KG1 (cell line): Measurements from ENCODE around the gene MACROD2.

Experiments used
- DNase-seq: peaks from one replicate; lab custom pipeline; 2025; lab: John Stamatoyannopoulos, UW

Gene MACROD2

GRCh38 chr20:15675061-15675514 lies 1679.8 kb downstream of the MACROD2 start:
- no peak for DNase-seq

GRCh38 chr20:15675813-15676484 lies 1680.6 kb downstream of the MACROD2 start:
- DNase-seq, result no peak

GRCh38 chr20:15676815-15677214 lies 1681.5 kb downstream of the MACROD2 start:
- no peak for DNase-seq

GRCh38 chr20:15682690-15683089 lies 1687.4 kb downstream of the MACROD2 start:
- DNase-seq, result no peak

- no peak for DNase-seq
These were observed 1697.3 kb downstream of the MACROD2 start for GRCh38 chr20:15692570-15692969.

- no peak for DNase-seq
These were observed 1704.3 kb downstream of the MACROD2 start for GRCh38 chr20:15699431-15700146.

GRCh38 chr20:15700147-15700765 lies 1704.9 kb downstream of the MACROD2 start:
- no peak for DNase-seq

GRCh38 chr20:15702161-15702560 lies 1706.8 kb downstream of the MACROD2 start:
- no peak for DNase-seq

GRCh38 chr20:15703171-15703911 lies 1708.0 kb downstream of the MACROD2 start:
- no peak for DNase-seq

- no peak for DNase-seq
These were observed 1710.7 kb downstream of the MACROD2 start for GRCh38 chr20:15705975-15706374.

GRCh38 chr20:15706719-15707118 lies 1711.4 kb downstream of the MACROD2 start:
- DNase-seq, result no peak

- DNase-seq, result peak; percentile 28
These were observed 1713.8 kb downstream of the MACROD2 start for GRCh38 chr20:15708984-15709598.

- DNase-seq, result no peak
These were observed 1715.3 kb downstream of the MACROD2 start for GRCh38 chr20:15710636-15711035.

GRCh38 chr20:15711177-15711576 lies 1715.9 kb downstream of the MACROD2 start:
- DNase-seq, result no peak

- DNase-seq, result no peak
These were observed 1720.9 kb downstream of the MACROD2 start for GRCh38 chr20:15716256-15716655.

- no peak for DNase-seq
These were observed 1731.1 kb downstream of the MACROD2 start for GRCh38 chr20:15726416-15726815.

- no peak for DNase-seq
These were observed 1738.7 kb downstream of the MACROD2 start for GRCh38 chr20:15734052-15734451.

GRCh38 chr20:15739035-15739434 lies 1743.7 kb downstream of the MACROD2 start:
- DNase-seq, result no peak

GRCh38 chr20:15740046-15740775 lies 1744.9 kb downstream of the MACROD2 start:
- DNase-seq, result no peak

- no peak for DNase-seq
These were observed 1746.8 kb downstream of the MACROD2 start for GRCh38 chr20:15742087-15742486.

- no peak for DNase-seq
These were observed 1747.3 kb downstream of the MACROD2 start for GRCh38 chr20:15742627-15743026.
